Vagina (tissue), 2 donors: ENCODE data around the gene TRDMT1.

Experiments used
- POLR2AphosphoS5 ChIP-seq, 2 donors: sonication (generic); formaldehyde crosslinking; IDR thresholded peaks; one replicate each; pipeline ENCODE4 v1.9.0; 2017; ENCODE audit warnings: antibody characterized with exemption in 2 of 2, mild to moderate bottlenecking in 2 of 2, low read depth in 1 of 2; ENCODE audit not compliant: insufficient read depth in 1 of 2
- TF ChIP-seq, protein P1 (sequence below), 3 experiments: fragments of 450-650 bp in 2 of 3; fragments of 200-600 bp in 1 of 3; sonication (generic) in 1 of 3; IDR thresholded peaks; one replicate each; pipeline ENCODE4 v1.5.1; 2017 to 2019; ENCODE audit warnings: antibody characterized with exemption in 3 of 3, mild to moderate bottlenecking in 2 of 3, moderate library complexity in 2 of 3

DNA sequence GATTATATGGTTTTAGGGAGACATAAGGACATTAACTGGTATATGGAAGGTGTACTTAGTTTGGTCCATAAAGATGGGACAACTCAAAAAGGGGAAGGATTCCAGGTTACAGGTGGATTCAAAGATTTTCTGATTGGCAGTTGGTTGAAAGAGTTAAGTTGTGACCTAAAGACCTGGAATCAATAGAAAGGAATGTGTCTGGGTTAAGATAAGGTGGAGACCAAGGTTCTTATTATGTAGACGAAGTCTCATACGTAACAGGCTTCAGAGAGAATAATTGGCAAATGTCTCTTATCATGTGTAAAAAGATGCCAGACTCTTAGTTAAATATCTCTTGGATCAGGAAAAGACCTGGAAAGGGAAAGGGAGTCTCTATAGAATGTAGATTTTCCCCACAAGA is 1.0 kb upstream of the TRDMT1 start:
- TF ChIP-seq, protein P1, sequence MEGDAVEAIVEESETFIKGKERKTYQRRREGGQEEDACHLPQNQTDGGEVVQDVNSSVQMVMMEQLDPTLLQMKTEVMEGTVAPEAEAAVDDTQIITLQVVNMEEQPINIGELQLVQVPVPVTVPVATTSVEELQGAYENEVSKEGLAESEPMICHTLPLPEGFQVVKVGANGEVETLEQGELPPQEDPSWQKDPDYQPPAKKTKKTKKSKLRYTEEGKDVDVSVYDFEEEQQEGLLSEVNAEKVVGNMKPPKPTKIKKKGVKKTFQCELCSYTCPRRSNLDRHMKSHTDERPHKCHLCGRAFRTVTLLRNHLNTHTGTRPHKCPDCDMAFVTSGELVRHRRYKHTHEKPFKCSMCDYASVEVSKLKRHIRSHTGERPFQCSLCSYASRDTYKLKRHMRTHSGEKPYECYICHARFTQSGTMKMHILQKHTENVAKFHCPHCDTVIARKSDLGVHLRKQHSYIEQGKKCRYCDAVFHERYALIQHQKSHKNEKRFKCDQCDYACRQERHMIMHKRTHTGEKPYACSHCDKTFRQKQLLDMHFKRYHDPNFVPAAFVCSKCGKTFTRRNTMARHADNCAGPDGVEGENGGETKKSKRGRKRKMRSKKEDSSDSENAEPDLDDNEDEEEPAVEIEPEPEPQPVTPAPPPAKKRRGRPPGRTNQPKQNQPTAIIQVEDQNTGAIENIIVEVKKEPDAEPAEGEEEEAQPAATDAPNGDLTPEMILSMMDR (IDR thresholded peaks at IDR 0.05) = no peak
- TF ChIP-seq POLR2AphosphoS5 (IDR thresholded peaks at IDR 0.05; ENCODE audit: insufficient read depth in 1 of 2, low read depth in 1 of 2) = no peak
